Measurements from ENCODE around the gene PSMD11.

DNA sequence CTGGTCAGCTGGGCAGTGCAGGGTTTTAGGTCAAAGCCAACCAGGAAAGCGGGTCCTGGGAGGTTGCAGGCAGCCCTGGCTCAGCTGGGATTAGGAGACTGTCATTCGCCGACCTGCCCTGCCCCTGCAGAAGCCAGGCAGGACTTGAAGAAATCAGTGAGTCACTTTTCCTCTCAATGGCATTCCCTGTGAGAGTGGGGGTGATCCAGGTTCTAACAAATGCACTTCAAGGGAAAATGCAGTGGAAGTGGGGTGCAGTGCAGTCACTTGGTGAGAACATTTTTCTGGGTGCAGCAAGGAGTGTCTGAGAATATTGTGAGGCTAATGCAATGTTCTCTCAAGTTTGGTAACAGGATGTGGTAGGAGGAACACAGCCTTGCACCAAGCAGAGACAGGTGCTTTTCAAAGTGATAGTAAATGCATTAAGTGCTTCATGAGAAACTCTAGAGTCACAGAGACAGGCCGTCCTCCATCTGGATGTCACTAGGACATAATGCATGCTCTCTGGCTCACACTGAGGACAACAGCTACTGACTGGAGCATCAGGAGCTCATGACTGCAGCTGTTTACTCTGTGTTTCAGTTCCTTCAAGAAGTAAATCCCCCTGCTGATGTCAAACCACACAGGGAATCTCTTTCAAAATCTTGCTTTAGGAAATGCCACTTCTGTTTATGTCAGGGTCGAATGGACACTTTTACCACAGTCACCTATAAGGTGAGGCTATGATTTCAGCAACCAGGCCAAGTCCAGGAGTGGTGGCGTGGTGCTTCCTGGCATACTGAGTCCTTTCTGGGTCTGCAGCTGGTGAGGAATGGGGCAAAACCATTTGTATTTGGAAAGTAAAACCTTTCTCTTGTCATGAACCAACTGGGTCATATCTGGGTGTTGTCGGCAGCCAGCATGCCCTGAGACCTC is 59.2 kb downstream of the PSMD11 start:
- TF ChIP-seq CTCF (conservative IDR thresholded peaks at IDR 0.05), result no peak
- no peak for TF ChIP-seq ZFX (IDR thresholded peaks at IDR 0.05)
